HCT116 (cell line): ENCODE results near the gene SLC13A4.

Experiments used
- CTCF ChIP-seq, 3 experiments: fragments of 200-600 bp in 1 of 3; sonication (generic) in 1 of 3; IDR thresholded peaks in 2 of 3; conservative IDR thresholded peaks in 1 of 3; 2 replicates each; pipeline ENCODE4 v1.5.1; 2012 to 2017; ENCODE audit warnings: low read depth in 2 of 3, low read length in 2 of 3, antibody characterized with exemption in 1 of 3, borderline replicate concordance in 1 of 3, control low read depth in 1 of 3, mild to moderate bottlenecking in 1 of 3, mixed read lengths in 1 of 3, mixed run types in 1 of 3, moderate library complexity in 1 of 3; ENCODE audit not compliant: insufficient read depth in 1 of 3
- EGR1 ChIP-seq: IDR thresholded peaks from 2 replicates; pipeline ENCODE4 v1.6.1; 2012; ENCODE audit warnings: low read depth
- JUND ChIP-seq: IDR thresholded peaks from 2 replicates; pipeline ENCODE4 v1.6.1; 2012
- POLR2A ChIP-seq: IDR thresholded peaks from 2 replicates; pipeline ENCODE4 v1.7.0; 2011; ENCODE audit warnings: borderline replicate concordance; ENCODE audit not compliant: insufficient read depth, insufficient read length; ENCODE audit errors: extremely low read depth
- SRF ChIP-seq: IDR thresholded peaks from 2 replicates; pipeline ENCODE4 v1.6.1; 2012; ENCODE audit warnings: low read depth
- TCF7L2 ChIP-seq: IDR thresholded peaks from 2 replicates; pipeline ENCODE4 v1.7.0; 2011; ENCODE audit warnings: borderline replicate concordance, inconsistent platforms; ENCODE audit not compliant: insufficient read depth, insufficient read length; ENCODE audit errors: extremely low read depth
- YY1 ChIP-seq: IDR thresholded peaks from 2 replicates; pipeline ENCODE4 v1.6.1; 2011; ENCODE audit warnings: low read length, low read depth, moderate library complexity, mild to moderate bottlenecking; ENCODE audit not compliant: insufficient replicate concordance; ENCODE audit errors: extremely low read depth

- TF ChIP-seq CTCF (IDR thresholded peaks at IDR 0.05 in 2 of 3, conservative IDR thresholded peaks at IDR 0.05 in 1 of 3; ENCODE audit: borderline replicate concordance in 1 of 3, insufficient read depth in 1 of 3, low read depth in 2 of 3, low read length in 2 of 3): no peak
- no peak for TF ChIP-seq JUND
- TF ChIP-seq YY1: no peak
- no peak for TF ChIP-seq POLR2A
- no peak for TF ChIP-seq TCF7L2
- TF ChIP-seq EGR1: no peak
- no peak for TF ChIP-seq SRF
Measured at GRCh38 chr7:135770139-135770710, 42.2 kb upstream of the SLC13A4 start.
